Limb (tissue), 2 donors: Measurements from ENCODE around the gene ZNF865.

Experiments
- DNase-seq, 2 donors: peaks; one replicate each; pipeline ENCODE4 v3.0.0-alpha.2; 2016; ENCODE audit errors: extremely low spot score in 2 of 2

The ZNF865 gene

GRCh38 chr19:55586976-55587668, 18.3 kb upstream of the ZNF865 start:
- DNase-seq = peak; percentile 90 to 98

DNA sequence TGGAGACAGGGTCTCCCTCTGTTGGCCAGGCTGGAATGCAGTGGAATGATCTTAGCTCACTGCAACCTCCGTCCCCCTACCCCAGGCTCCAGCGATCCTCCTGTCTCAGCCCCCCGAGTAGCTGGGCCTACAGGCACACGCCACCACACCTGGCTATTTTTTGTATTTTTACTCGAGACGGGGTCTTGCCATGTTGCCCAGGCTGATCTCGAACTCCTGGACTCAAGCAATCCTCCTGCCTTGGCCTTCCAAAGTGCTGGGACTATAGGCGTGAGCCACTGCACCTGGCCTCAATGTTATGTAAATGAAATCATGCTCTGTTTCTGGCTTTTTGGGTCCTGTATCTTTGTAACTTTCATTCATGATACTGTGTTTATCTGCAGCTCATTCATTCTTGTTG, 16.7 kb upstream of the ZNF865 start:
- DNase-seq = no peak

DNA sequence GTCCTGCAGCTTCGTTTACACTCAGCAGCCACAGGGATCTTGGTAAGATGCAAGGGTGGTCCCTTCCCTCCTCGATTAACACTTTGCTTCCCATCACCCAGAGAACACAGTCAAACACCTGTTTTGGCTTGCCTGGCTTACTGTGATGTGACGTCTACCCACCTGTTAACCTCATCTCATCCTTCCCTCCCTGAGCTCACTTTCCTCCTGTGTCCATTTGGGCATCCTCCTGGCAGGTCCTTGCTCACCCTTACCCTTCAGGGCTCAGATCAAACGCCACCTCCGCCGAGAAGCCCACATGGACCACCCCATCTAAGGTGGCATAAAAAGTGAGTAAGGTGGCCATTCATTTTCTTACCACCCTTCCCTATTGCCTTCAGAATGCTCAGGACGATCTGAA, 15.3 kb upstream of the ZNF865 start:
- DNase-seq = no peak

DNA sequence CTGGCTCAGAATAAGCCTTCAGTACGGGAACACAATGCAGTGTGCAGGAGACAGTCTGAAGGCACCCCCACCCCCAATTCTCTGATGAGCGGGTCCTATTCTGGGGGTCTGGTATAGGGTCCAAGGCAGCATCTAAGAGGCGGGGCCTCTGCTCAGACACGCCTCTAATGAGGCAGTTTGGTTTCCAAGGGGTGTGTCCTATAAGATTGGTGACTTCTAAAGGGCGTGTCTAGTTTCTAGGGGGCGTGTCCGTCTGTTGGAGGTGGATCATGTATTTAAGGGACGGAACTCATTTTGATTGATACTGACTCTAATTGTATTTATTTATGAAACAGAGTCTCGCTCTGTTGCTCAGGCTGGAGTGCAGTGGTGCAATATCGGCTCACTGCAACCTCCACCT, 14.8 kb upstream of the ZNF865 start:
- DNase-seq = no peak

DNA sequence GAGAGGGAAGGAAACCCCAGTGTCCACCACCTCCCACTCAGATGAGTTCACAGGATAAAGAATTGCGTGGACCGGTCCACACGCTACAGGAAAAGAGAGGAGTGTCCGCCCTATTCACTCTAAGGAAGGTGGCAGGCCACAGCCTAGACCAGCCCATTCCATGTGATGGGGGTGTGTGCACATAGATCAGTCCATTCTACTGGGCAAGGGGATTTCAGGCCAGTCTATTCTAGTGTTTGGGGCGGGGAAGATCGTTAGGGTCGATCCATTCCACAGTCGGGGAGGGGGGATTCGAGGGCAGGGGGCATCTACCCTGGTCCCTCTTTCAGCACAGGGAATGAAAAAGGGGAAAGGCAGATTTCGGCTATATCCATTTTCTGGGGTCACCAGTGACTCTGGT, 13.9 kb upstream of the ZNF865 start:
- no peak for DNase-seq

DNA sequence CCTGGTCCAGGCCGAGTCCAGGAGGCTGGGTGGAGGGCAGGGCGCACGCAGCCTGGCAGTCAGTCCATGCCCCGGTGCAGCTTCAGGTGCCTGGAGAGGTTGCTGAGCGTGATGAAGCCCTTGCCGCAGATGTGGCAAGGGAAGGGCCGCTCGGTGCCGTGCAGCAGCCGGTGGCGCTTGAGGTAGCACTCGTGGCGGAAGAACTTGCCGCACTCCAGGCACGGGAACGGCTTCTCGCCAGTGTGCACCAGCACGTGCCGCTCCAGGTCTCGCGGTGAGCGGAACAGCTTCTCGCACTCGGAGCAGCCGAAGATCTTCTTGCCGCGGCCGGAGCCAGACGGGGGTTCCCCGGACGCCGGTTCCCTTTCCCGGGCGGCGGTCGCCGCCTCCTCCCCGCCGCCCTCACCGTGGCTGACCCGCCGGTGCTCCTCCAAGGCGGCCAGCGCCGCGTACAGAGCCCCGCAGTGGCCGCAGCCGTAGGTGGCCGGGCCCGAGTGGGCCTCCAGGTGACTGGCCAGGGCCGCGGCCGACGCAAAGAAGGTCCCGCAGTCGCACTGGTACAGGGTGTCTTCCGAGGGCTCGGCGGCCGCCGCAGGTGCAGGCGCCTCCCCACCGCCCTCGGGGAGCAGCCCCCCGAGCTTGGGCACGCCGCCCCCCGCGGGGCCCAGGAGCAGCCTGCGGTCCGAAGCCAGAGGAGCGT, 12.9 kb upstream of the ZNF865 start:
- no peak for DNase-seq

DNA sequence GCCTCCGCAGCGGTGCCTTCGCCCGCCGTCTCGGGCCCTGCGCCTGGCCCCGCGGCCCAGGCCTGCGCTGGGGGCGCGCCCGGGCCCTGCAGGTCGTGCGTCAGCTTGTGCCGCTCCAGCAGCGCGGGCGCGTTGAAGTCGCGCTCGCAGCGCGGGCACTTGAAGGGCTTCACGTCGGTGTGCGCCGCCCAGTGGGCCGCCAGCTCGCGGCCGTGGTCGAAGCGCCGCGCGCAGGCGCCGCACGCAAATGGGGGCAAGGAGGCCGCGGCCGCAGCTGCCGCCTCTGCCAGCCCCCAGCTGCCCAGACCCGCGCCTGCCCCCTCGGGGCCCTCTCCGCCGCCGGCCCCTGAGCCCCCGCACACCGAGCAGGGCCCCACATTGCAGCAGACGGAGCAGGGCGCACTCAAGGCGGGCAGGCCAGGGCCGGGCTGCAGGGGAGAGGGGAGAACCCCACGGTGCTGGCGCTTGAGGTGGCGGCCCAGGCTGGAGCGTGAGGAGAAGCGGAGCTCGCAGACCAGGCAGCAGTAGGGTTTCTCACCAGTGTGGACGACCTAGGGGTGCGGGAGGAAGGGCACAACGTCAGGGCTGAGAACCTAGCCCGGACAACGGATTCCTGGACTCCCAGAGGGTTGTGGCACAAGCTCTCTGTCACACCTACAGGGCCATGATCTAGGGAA, 12.2 kb upstream of the ZNF865 start:
- no peak for DNase-seq

DNA sequence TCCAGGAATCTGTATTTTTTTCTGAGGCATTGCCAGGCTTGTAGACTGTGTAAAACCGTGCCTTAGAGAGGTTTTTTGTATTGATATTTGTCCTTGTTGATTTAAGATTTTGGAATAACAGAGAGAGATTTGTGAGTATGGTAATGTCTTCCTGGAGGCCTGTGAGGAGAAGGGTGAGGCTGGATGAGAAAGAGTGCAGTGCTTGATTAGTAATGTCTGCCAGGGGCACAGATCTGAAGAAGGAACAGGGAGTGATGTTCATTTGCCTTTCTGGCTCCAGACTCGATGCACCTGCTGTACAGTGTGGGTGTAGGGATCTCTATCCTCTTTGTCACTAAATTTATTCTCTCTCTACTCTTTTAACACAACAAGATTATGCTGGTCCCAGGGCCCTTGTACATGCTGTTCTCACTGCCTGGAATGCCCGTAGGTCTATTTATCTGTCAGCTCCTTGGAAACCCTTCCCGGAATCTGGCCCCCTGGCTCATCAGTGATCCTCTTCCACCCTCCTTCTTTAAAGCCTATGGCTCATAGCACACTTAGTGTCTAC, 10.4 kb upstream of the ZNF865 start:
- peak in 1 of 2 donors; percentile 8 for DNase-seq

- no peak for DNase-seq
These were observed 9.1 kb upstream of the ZNF865 start for GRCh38 chr19:55596304-55596703.

GRCh38 chr19:55597501-55597921, 7.9 kb upstream of the ZNF865 start:
- no peak for DNase-seq

DNA sequence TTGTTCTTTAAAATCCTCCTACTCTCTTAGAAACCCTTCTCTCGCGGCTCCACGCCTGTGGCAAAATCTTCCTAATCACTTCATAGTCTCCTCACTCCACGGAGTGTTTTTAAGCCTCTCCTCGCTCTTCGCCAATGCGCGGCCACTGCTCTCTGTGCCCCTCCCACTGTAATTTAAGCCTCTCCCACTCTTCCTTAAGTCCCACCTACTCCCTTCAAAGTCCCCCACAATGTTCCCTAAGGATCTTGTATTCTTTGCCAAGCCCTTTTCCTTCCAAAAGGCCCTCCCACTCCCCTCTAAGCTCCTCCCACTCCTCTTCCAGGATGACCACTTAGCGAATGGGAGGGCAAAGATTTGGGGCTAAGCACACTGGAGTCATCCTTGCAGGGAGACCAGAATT, 7.4 kb upstream of the ZNF865 start:
- no peak for DNase-seq

- DNase-seq = peak; percentile 85 to 97
These were observed 6.6 kb upstream of the ZNF865 start for GRCh38 chr19:55598719-55599467.

- DNase-seq = peak; percentile 99
These were observed 6.0 kb upstream of the ZNF865 start, which contains the start of gene FIZ1 for GRCh38 chr19:55599468-55599841. Gene FIZ1 (minus strand): TSS chr19:55599517. CDS start chr19:55597865, 1,652 bp downstream.

DNA sequence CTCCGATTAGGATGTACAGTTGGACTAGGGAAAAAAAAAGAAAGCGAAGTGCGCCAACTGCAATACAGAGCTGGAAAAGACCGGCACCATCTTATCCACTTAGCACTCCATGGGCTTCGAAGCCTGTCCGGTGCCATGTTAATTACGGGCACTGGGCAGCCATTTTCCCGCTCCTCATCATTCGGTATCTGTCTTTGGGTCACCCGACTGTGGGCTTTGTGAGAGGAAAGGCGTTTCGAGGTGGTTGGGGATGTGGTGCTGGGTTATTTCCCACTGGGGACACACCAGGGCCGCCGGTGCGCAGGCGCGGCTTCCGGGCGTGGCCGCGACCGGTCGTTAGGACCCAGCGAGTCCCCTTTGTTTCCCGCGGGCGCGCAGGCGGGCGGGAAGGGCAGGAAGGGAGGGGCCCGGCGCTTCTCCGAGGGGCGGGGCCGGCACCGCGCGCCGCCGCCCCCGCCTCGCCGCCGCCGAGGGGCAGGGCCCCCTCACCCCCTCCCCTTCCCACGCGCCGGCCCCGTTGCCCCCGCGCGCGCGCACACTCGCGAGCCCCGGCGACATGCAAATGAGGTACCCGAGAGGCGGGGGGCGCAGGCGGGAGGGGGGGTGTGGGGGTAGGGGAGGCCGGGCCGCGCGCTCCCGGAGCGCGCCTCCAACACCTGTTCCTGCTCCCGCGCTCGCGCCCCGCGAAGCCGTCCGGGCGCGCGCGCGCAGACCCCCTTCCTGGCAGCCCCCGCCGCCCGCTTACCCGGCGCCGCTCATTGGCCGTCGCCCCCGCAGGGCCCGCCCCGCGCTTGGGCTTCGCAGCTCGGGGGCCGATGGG, 5.4 kb upstream of the ZNF865 start, which contains the start of gene ZNF524:
Gene ZNF524 (plus strand): TSS at position 447 of the 820 bp plus-strand sequence. CDS start 1,825 bp downstream, outside the sequence.
- DNase-seq = peak; percentile 93 to 95

DNA sequence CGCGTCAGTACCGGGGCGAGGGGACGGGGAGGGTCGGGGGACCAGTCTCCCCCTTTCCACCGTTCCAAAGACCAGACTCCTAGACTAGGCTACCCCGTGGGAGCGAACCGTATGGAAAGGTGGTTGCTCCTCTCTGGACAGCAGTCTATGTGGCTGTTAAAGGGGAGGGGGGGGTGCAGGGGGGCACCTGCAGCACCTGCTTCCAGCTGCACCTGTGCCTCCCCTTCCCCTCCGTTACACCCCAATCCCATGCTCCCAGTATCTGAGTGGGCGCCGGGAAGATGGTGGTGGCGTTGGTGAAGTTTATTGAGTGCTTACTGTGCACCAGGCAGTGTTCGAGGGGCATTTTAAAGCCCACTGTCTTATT, 4.8 kb upstream of the ZNF865 start:
- no peak for DNase-seq

GRCh38 chr19:55601084-55601483, 4.4 kb upstream of the ZNF865 start:
- DNase-seq = no peak

DNA sequence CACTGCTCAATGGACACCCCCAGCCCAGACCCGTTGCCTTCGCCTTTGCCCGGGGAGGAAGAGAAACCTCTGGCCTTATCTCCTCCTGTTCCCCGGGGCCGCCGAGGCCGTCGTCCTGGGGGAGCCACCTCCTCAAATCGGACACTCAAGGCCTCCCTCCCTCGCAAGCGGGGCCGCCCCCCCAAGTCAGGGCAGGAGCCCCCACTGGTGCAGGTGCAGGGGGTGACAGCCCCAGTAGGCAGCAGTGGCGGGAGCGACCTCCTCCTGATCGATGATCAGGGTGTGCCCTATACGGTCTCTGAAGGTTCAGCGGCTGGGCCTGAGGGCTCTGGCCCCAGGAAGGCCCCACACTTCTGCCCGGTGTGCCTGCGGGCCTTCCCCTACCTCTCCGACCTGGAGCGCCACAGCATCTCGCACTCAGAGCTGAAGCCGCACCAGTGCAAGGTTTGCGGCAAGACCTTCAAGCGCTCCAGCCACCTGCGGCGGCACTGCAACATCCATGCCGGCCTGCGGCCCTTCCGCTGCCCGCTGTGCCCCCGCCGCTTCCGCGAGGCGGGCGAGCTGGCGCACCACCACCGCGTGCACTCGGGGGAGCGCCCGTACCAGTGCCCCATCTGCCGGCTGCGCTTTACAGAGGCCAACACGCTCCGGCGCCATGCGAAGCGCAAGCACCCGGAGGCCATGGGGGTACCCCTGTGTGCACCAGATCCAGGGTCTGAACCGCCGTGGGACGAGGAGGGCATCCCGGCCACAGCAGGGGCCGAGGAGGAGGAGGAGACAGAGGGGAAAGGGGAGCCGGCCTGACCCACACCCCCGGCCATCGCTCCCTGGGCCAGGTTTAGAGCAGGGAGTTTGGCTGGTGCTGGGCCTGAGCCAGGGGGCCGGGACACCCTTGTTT, 3.1 kb upstream of the ZNF865 start:
- DNase-seq = no peak

DNA sequence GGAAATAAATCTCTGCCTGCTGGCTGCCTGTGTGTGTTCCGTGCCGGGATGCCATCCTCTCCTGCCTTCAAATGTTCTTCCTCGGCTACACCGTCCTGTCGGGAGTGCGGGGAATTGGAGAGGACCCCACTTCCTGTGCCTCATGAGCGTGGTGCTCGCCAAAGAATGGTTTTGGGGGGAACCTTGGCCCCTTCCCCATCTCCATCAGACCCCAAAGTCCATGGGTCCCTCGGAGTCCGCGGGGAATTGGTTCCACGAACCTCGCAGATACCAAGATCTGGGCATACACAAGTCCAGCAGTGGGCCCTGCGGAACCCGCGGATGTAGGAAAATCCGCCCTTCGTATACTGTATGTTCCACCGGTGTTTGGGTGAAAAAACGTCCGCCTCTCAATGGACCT, 2.3 kb upstream of the ZNF865 start:
- DNase-seq = no peak

- no peak for DNase-seq
These were observed 1.7 kb upstream of the ZNF865 start for GRCh38 chr19:55603581-55604292.
